ENCODE measurements around the gene SCAF8. TPM values are rescaled to one million over a fixed set of nuclear protein-coding genes. Genes with fewer than 3 reads are reported as not detected.

SCAF8 gene
- total and polyA plus RNA-seq, 2 experiments from 2014 or later, result 10.3 to 22.3 TPM

DNA sequence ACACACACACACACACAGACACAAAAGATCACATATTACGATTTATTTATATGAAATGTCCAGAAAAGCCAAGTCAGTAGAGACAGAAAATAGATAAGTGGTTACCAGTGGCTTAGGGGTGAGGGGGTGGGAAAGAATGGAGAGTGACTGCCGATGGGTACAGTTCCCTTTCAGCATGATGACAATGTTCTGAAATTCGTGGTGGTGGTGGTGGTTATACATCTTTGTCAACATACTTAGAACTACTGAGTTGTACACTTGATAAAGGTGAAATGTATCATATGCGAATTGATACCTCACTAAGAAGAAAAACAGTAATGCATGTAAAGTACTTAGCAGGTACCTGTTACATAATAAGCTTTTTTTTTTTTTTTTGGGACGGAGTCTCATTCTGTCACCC lies 124.3 kb downstream of the SCAF8 start:
- TF ChIP-seq EZH2 (IDR thresholded peaks at IDR 0.05; ENCODE audit: insufficient read depth, poor library complexity, severe bottlenecking) (no peak), EZH2phosphoT487 (IDR thresholded peaks at IDR 0.05; ENCODE audit: insufficient read depth, low read depth) (no peak)
- Histone ChIP-seq H3K9ac (no peak overlapping the region), H3K79me2 (ENCODE audit: insufficient read depth) (peaks cover 91% of the 10 kb centered on the region), H3K9me3 (ENCODE audit: low read depth) (no peaks in the 10 kb centered on the region), H3K4me1 (ENCODE audit: insufficient read depth) (0 out of 2 replicates have a peak, but pooled peaks cover 4% of the 10 kb centered on the region), H3K27me3 (replicated peaks; ENCODE audit: insufficient read depth) (no peaks in the 10 kb centered on the region), H3K36me3 (ENCODE audit: low read depth) (no peaks in the 10 kb centered on the region), H4K20me1 (ENCODE audit: insufficient read depth) (0 out of 2 replicates have a peak, but pooled peaks cover 4% of the 10 kb centered on the region), H3K4me2 (ENCODE audit: unreplicated experiment) (no peak overlapping the region), H3F3A (ENCODE audit: insufficient read depth) (peaks cover 10% of the 10 kb centered on the region; the same call in 1 of the 2 replicates), H2AFZ (no peak overlapping the region), H3K27ac (no peak overlapping the region), H3K9me2 (ENCODE audit: insufficient read depth) (no peaks in the 10 kb centered on the region), H3K4me3 (no peak overlapping the region)
- 98 to 99% methylated on average over 5 of the region's 5 CpGs for WGBS, 2 experiments (ENCODE audit: low coverage in 1 of 2, low lambda C conversion rate in 2 of 2, missing lambda C conversion rate in 2 of 2)
- no peak for DNase-seq
- in situ Hi-C loops (cut with MboI), result no loop called here

DNA sequence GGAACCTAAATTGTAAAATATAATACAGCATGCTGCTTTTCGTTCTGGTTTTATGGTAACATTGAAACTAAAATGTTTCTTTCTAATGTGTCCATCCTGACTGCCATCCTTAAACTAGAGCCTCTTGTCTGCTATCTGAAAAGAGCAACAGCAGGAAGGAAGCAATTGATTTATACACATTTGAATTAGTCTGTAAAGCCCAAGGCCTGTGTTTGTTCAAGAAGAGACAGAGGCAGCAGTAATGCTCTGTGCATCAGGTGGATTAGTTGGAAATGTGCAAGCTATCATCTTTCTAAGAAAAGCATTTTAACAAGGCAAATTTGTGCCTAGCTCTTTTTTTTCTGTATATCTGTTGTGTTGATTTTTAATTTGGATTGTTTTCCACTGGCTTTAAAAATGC lies 128.6 kb downstream of the SCAF8 start:
- WGBS, 2 experiments (ENCODE audit: low coverage in 1 of 2, low lambda C conversion rate in 2 of 2, missing lambda C conversion rate in 2 of 2), result 91 to 96% methylated on average over 1 of the region's 1 CpG
- Histone ChIP-seq H3K79me2 (ENCODE audit: insufficient read depth) (peaks cover 70% of the 10 kb centered on the region), H3F3A (ENCODE audit: insufficient read depth) (peaks cover 16% of the 10 kb centered on the region), H3K4me3 (no peak overlapping the region), H3K27ac (no peak overlapping the region), H3K36me3 (ENCODE audit: low read depth) (no peaks in the 10 kb centered on the region), H3K4me1 (ENCODE audit: insufficient read depth) (no peaks in the 10 kb centered on the region), H3K9me2 (ENCODE audit: insufficient read depth) (no peaks in the 10 kb centered on the region), H4K20me1 (ENCODE audit: insufficient read depth) (no peaks in the 10 kb centered on the region), H2AFZ (no peak overlapping the region), H3K9me3 (ENCODE audit: low read depth) (no peaks in the 10 kb centered on the region), H3K27me3 (replicated peaks; ENCODE audit: insufficient read depth) (no peaks in the 10 kb centered on the region), H3K4me2 (ENCODE audit: unreplicated experiment) (no peak overlapping the region), H3K9ac (no peak overlapping the region)
- no peak for DNase-seq
- no peak for TF ChIP-seq EZH2phosphoT487 (IDR thresholded peaks at IDR 0.05; ENCODE audit: insufficient read depth, low read depth)
- no peak for TF ChIP-seq EZH2 (IDR thresholded peaks at IDR 0.05; ENCODE audit: insufficient read depth, poor library complexity, severe bottlenecking)
- in situ Hi-C loops (cut with MboI), result no loop called here

DNA sequence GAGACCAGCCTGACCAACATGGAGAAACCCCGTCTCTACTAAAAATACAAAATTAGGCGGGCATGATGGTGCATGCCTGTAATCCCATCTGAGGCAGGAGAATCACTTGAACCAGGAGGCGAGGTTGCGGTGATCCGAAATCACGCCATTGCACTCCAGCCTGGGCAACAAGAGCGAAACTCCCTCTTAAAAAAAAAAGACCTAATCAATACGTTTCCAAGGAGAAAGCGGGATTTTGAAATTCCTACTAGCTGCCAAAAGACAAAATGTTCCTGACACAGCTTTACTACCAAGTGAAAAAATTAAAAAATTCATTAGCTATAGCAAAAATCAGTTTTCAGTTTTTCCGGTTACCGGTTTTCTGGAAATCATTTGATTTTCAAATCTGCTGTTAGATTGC lies 129.3 kb downstream of the SCAF8 start:
- no peaks in the 10 kb centered on the region for H3K4me1 ChIP-seq (ENCODE audit: insufficient read depth)
- in situ Hi-C loops (cut with MboI), result no loop called here
- TF ChIP-seq EZH2 (IDR thresholded peaks at IDR 0.05; ENCODE audit: insufficient read depth, poor library complexity, severe bottlenecking) (no peak), EZH2phosphoT487 (IDR thresholded peaks at IDR 0.05; ENCODE audit: insufficient read depth, low read depth) (no peak)
- no peak overlapping the region for H3K4me2 ChIP-seq (ENCODE audit: unreplicated experiment)
- no peak overlapping the region for H2AFZ ChIP-seq
- H4K20me1 ChIP-seq (ENCODE audit: insufficient read depth), result no peaks in the 10 kb centered on the region
- no peak overlapping the region for H3K4me3 ChIP-seq
- 84 to 87% methylated on average over 11 of the region's 11 CpGs for WGBS, 2 experiments (ENCODE audit: low coverage in 1 of 2, low lambda C conversion rate in 2 of 2, missing lambda C conversion rate in 2 of 2)
- no peak overlapping the region for H3K27ac ChIP-seq
- H3K9me3 ChIP-seq (ENCODE audit: low read depth), result no peaks in the 10 kb centered on the region
- no peaks in the 10 kb centered on the region for H3K27me3 ChIP-seq (replicated peaks; ENCODE audit: insufficient read depth)
- H3K9me2 ChIP-seq (ENCODE audit: insufficient read depth), result no peaks in the 10 kb centered on the region
- H3F3A ChIP-seq (ENCODE audit: insufficient read depth), result peaks cover 22% of the 10 kb centered on the region
- no peak for DNase-seq
- H3K79me2 ChIP-seq (ENCODE audit: insufficient read depth), result peaks cover 66% of the 10 kb centered on the region
- no peaks in the 10 kb centered on the region for H3K36me3 ChIP-seq (ENCODE audit: low read depth)
- H3K9ac ChIP-seq, result no peak overlapping the region

DNA sequence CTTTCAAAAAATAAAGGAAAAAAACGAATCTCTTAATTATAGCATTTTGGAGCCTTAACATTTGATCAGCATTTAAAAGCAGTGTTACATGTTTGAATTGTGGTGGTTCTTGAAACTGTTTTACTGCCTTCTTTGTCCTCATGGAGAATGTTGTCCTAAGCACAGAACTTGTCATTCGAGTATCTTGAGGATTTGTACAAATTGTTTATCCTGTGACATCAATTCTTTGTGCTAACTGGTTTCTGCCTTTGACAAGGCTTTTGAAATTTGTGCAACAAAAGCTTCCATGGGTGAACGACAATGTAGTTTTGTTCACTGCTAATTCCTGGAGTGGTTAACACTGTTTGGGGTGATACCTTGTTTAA lies 130.8 kb downstream of the SCAF8 start:
- Histone ChIP-seq H3K4me3 (no peak overlapping the region), H3F3A (ENCODE audit: insufficient read depth) (peaks cover 22% of the 10 kb centered on the region), H4K20me1 (ENCODE audit: insufficient read depth) (no peaks in the 10 kb centered on the region), H2AFZ (no peak overlapping the region), H3K9me2 (ENCODE audit: insufficient read depth) (no peaks in the 10 kb centered on the region), H3K9me3 (ENCODE audit: low read depth) (no peaks in the 10 kb centered on the region), H3K27me3 (replicated peaks; ENCODE audit: insufficient read depth) (no peaks in the 10 kb centered on the region), H3K9ac (no peak overlapping the region), H3K79me2 (ENCODE audit: insufficient read depth) (peaks cover 56% of the 10 kb centered on the region), H3K4me1 (ENCODE audit: insufficient read depth) (no peaks in the 10 kb centered on the region), H3K36me3 (ENCODE audit: low read depth) (no peaks in the 10 kb centered on the region), H3K27ac (no peak overlapping the region), H3K4me2 (ENCODE audit: unreplicated experiment) (no peak overlapping the region)
- DNase-seq, result no peak
- TF ChIP-seq EZH2 (IDR thresholded peaks at IDR 0.05; ENCODE audit: insufficient read depth, poor library complexity, severe bottlenecking) (no peak), EZH2phosphoT487 (IDR thresholded peaks at IDR 0.05; ENCODE audit: insufficient read depth, low read depth) (no peak)
- WGBS, 2 experiments (ENCODE audit: low coverage in 1 of 2, low lambda C conversion rate in 2 of 2, missing lambda C conversion rate in 2 of 2), result 63 to 68% methylated on average over 3 of the region's 3 CpGs
- in situ Hi-C loops (cut with MboI), result no loop called here

DNA sequence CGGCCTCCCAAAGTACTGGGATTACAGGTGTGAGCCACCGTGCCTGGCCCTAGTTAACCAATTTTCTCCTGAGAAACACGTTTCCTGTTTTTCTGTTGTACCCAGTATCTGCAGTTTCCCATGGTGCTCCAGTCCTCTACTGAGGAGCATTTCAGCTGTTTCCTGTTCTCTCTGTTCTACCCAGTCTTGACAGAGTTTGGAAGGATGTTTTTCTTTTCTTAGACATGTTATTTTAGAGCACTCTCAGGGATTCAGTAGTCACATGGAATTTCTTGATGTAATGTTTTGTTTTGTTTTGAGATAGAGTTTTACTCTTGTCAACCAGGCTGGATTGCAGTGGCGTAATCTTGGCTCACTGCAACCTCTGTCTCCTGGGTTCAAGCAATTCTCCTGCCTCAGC lies 132.1 kb downstream of the SCAF8 start:
- Histone ChIP-seq H3K9ac (no peak overlapping the region), H3K79me2 (ENCODE audit: insufficient read depth) (peaks cover 44% of the 10 kb centered on the region), H3K27ac (no peak overlapping the region), H4K20me1 (ENCODE audit: insufficient read depth) (no peaks in the 10 kb centered on the region), H3K4me2 (ENCODE audit: unreplicated experiment) (no peak overlapping the region), H3K4me1 (ENCODE audit: insufficient read depth) (no peaks in the 10 kb centered on the region), H2AFZ (no peak overlapping the region), H3F3A (ENCODE audit: insufficient read depth) (peaks cover 22% of the 10 kb centered on the region), H3K4me3 (no peak overlapping the region), H3K9me3 (ENCODE audit: low read depth) (no peaks in the 10 kb centered on the region), H3K9me2 (ENCODE audit: insufficient read depth) (no peaks in the 10 kb centered on the region), H3K27me3 (replicated peaks; ENCODE audit: insufficient read depth) (no peaks in the 10 kb centered on the region), H3K36me3 (ENCODE audit: low read depth) (no peaks in the 10 kb centered on the region)
- in situ Hi-C loops (cut with MboI), result no loop called here
- DNase-seq, result no peak
- no peak for TF ChIP-seq EZH2phosphoT487 (IDR thresholded peaks at IDR 0.05; ENCODE audit: insufficient read depth, low read depth)
- no peak for TF ChIP-seq EZH2 (IDR thresholded peaks at IDR 0.05; ENCODE audit: insufficient read depth, poor library complexity, severe bottlenecking)
- 93 to 97% methylated on average over 4 of the region's 4 CpGs for WGBS, 2 experiments (ENCODE audit: low coverage in 1 of 2, low lambda C conversion rate in 2 of 2, missing lambda C conversion rate in 2 of 2)
